GM19023 (cell line): ENCODE measurements around the gene RGPD3.
"Not testable (repeated sequence)": the region's sequence is repeated elsewhere in the genome, so short reads cannot be mapped to it uniquely, and the experiment has no call there.

Source experiments
- ATAC-seq: cut with Tn5 transposase; IDR thresholded peaks from one replicate; pipeline ENCODE4 v1.9.1; 2021; ENCODE audit warnings: mild to moderate bottlenecking, moderate library complexity; ENCODE audit not compliant: unreplicated experiment

RGPD3 gene

GRCh38 chr2:106468107-106468506 lies at the start of gene RGPD3:
TSS of gene RGPD3 (minus strand) at chr2:106468413. CDS start at chr2:106468288, 125 bp downstream.
- ATAC-seq: not testable (repeated sequence)

GRCh38 chr2:106517329-106517728 lies 49.1 kb upstream of the RGPD3 start:
- no peak for ATAC-seq

DNA sequence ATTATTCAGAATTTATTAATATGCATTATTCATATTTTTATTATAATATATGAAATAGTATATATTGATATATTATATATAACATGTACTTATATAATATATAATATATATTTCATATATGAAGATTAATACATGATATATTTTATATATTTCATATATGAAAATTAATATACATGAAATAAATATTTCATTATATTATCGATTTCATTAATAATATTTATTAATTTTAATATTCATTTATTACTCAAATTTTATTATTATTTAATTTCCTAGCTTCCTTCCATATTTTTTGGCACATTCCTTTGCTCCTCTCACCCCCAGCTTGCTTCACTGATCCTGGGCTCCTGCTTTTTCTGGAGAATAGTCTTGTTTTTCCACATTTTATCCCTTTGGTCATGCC lies 48.7 kb upstream of the RGPD3 start:
- ATAC-seq: no peak

- ATAC-seq: no peak
Observed at GRCh38 chr2:106516436-106516835, 48.2 kb upstream of the RGPD3 start.

GRCh38 chr2:106514827-106515226 lies 46.6 kb upstream of the RGPD3 start:
- not testable (repeated sequence) for ATAC-seq

- ATAC-seq: not testable (repeated sequence)
Observed at GRCh38 chr2:106513391-106513790, 45.2 kb upstream of the RGPD3 start.

DNA sequence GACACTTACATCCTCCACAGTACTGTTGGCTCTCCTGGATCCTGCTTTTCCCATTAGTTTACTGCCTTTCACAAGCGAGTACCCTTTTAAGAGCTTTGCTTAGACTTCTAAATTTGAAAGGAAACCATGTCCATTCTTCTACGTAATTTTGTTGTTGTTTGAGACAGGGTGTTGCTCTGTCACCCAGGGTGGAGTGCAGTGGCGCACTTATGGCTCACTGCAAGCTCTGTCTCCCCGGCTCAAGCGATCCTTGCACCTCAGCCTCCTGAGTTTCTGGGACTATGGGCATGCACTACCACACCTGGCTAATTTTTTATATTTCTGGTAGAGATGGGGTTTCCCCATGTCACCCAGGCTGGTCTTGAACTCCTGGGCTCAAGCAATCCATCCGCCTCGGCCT lies 43.7 kb upstream of the RGPD3 start:
- ATAC-seq: not testable (repeated sequence)

DNA sequence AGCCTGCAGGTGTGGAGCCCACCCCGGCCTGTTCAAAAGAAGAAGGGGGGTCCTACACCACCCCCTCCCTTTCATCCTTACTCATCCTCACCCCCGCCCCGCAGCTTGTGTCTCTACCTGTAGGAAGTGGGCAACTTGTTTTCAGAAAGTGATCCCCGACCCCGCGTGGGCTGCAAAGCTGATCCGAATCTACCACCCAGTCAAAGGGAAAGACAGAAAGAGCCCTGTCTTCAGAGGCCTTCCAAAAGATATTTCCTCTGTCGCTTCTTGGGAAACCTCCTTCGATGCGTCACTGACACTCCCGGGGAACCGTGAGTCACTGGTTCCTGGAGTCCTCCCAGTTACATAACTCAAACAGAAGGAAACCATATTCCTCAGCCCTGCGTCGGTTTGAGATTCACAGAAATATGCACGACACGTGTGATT lies 43.3 kb upstream of the RGPD3 start:
- not testable (repeated sequence) for ATAC-seq

- not testable (repeated sequence) for ATAC-seq
Observed at GRCh38 chr2:106510791-106511190, 42.6 kb upstream of the RGPD3 start.

- not testable (repeated sequence) for ATAC-seq
Observed at GRCh38 chr2:106509374-106509770, 41.2 kb upstream of the RGPD3 start.

DNA sequence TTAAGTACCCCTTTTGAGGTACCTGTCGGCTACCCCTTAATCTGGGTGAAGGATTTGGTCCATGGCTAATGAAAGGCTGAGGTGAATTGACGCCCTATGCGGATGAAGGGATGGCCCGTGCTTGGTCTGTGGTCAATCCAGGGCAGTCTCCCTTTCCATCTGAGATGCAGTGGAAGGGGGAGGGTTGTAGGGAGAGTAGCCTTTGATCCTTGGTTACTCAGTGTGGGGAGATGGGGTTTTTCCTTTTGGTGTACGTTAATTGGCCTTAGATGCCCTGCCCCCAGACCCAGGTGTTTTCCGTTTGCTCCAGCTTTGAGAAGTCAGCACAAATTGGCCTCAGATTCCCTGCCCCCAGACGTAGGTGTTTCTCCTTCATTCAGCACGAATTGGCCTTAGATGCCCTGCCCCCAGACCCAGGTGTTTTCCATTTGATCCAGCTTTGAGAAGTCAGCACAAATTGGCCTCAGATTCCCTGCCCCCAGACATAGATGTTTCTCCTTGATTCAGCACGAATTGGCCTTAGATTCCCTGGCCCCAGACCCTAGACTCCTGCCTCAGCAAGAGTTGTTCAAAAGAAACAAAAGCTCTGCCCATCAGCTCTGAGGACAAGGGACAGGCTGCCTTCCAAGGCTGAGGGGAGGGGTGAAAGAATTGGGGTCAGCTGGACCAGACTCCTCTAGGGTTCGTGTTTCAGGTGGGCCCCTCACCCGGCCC lies 40.6 kb upstream of the RGPD3 start:
- not testable (repeated sequence) for ATAC-seq

DNA sequence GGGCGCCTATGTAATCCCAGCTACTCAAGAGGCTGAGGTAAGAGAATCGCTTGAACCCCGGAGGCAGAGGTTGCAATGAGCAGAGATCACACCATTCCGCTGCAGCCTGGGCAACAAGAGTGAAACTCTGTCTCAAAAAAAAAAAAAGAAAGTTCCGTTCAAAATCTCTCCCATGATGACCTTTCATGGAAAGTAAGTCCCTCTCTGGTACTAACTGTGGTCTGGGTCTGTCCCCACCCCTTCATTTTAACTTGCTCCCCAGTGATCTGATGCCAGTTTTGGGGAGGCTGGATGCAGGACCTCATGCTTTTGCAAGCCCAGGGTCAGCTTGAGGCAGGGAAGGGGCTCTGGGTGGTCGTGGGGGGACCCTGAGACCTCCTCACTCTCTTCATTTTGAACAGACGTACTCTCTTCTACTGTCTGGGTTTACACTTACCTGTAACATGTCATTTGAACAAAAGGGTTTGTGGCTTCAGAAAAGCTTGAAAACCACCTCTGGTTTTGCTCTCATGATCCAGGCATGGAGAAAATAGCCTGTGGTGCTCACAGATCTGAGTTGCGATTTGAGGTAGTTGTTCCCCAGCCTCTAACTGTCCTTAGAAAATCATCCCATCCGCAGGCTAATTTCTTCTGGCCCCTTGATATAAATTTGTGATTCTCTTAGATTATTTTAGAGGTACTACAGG lies 37.9 kb upstream of the RGPD3 start:
- ATAC-seq: not testable (repeated sequence)

DNA sequence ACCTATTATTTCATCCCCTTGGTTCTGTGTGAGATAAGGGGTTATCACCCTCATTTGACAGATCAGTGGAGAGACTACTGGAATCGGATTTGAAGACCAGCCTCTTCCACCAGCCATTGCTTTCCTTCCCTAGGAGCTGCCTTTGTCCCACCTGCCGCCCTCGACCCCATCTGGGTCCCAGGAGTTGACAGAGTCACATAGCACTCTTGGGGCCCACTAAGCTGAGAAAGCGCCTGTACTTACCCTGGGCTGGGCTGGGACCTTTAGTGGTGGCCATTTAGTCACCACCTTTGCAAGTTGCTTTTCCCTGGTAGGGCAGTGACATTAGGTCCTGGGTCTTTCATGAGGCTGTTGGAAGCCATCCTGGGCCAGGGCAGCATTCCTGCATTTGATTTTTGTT lies 36.6 kb upstream of the RGPD3 start:
- ATAC-seq: not testable (repeated sequence)

DNA sequence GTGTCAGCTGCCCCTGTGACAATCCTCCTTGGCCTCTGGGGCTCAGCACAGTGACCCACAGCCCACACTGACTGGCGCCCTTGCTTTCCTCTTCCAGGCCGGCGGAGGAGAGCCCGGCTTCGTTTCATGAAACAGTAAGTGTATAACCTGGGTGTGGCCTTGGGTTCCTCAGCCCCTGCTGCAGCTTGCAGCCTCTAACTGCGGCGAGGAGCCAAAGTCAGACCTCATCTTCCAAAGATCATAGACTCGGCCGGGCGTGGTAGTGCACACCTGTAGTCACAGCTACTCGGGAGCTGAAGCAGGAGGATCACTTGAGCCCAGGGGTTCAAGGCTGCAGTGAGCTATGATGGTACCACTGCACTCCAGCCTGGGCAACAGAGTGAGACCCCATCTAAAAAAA lies 36.0 kb upstream of the RGPD3 start:
- not testable (repeated sequence) for ATAC-seq

DNA sequence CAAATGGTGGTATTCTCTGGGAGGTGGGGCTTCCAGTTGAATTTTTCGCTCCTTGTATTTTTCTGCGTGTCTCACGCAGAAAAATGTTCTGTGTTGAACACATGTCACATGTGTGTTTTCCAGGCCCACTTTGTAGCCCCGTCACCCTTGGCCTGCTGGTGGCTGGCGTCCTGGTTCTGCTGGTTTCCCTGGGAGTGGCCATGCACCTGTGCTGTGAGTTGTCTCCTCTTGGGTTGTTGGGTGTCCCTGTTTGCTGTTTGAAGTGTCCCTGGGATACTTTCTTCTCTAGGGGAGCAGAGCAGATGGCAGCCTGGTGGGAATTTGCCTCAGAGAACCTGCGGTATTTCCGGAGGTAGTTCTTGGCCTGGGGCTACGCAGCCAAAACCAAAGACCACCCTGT lies 34.1 kb upstream of the RGPD3 start:
- ATAC-seq: not testable (repeated sequence)

DNA sequence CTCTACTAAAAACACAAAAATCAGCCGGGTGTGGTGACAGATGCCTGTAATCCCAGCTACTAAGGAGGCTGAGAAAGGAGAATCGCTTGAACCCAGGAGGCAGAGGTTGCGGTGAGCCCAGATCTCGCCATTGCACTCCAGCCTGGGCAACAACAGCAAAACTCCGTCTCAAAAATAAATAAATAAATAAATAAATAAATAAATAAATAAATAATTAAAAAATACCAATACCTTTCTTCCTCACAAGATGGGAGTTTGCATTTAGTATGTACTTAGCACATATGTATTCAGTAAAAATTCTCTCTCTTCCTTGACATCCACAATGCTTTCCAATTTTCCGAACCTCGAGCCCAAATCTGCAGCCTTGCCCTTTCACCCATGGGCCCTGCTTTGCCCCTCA lies 32.1 kb upstream of the RGPD3 start:
- not testable (repeated sequence) for ATAC-seq

DNA sequence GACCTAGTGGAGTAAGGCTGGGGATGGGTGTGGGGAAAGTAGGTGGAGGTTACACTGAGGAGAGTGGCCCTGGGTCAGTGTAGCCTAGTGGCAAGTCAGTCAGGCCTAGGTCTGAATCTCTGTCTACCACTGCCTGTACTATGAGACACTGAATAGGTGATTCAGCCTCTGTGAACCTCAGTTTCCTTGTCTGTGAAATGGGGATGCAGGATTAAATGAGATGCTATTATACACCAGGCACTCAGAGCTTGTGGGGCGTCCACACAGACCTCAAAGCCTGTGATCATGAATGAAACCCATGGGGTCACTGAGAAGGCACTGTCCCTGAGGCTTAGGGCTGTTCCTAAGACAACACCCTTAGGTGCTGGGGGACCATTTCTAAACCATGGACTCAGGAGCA lies 30.3 kb upstream of the RGPD3 start:
- not testable (repeated sequence) for ATAC-seq

DNA sequence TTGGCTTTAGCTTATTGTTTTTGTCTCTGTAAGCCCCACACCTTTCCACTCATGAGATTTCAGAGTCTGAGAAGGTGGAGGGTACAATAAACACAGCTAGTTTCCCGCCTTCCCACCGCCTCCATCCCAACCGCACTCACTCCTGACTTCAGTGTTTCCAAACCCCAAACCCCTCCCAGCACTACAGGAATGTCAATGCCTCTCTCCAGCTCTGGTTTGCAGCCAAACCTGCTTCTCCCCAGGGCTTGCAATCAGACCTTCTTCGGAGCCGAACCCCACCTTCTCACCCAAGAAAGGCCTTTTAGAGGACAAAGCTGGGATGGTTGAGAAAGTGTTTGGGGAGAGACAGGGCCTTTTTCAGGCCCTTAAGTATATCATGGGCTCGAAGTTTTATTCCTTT lies 24.7 kb upstream of the RGPD3 start:
- not testable (repeated sequence) for ATAC-seq

- ATAC-seq: not testable (repeated sequence)
Observed at GRCh38 chr2:106492399-106492798, 24.2 kb upstream of the RGPD3 start.

DNA sequence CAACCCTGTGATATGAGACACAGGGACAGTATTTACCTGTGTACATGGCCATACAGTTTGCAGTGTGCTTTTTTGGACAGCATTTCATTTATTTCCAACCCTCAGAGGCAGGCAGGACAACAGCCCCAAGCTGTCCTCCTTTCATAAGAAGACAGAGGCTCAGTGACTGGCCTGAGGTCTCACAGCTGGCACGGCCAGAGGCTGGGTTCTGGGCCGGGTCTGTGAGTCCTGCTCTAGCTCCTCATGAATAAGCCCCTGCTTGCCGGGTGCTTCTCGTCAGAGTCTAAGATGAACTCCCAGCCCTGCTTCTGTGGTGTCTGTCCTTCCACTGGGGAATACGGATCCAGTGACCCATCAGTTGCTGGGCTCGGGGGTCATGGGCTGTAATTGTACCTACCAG lies 21.5 kb upstream of the RGPD3 start:
- not testable (repeated sequence) for ATAC-seq

DNA sequence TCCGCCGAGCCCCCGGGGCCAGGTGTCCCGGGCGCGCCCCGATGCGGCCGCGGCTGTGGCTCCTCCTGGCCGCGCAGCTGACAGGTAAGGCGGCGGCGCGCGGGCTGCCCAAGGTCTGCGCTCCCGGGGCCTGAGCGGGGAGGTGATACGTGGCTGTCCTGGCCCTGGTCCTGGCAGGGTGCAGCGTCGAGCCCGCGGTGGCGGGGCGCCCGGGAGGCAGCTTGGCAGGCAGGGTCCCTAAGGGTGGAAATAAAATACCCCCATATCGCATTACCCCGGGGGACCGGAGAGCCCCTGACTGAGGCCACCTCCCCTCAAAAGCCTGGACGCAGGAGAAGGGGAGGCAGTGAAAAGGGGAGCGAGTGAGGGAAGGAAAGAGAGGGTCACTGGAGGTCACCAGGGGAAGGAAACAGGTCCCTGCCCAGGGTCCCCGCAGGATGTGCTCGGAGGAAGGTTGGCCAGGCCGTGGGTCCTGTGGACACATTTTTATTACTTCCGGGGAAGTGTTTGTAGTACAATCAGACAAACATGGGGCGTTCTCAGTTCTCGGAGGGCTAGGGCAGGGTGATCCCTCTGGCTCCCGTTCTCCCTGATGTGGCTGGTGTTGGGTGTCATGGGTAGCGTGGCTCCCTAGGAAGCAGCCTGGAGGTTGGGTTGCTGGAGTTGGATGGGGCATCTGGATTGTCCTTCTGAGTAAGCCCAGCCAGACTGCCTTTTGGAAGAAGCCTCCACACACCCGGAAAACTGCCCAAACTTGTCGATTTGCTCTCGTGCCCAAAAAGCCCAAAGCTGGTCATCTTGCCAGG lies 19.4 kb upstream of the RGPD3 start:
- not testable (repeated sequence) for ATAC-seq
